Osteoblast (primary cell): ENCODE measurements around the gene DLL4. TPM values are rescaled to one million over a fixed set of nuclear protein-coding genes. Genes with fewer than 3 reads are reported as not detected.
A peak's percentile ranks its signal among the peaks of the same experiment; 100 is the strongest.

Source experiments
- DNase-seq: peaks from one replicate; pipeline ENCODE4 v3.0.0; 2011; ENCODE audit warnings: low spot score, mixed read lengths; ENCODE audit not compliant: insufficient read length; ENCODE audit errors: missing footprints
- H2AFZ ChIP-seq: 2 replicates; pipeline ENCODE4 v1.6.0; 2011; ENCODE audit warnings: mild to moderate bottlenecking, low read length
- H3K27ac ChIP-seq: 2 replicates; pipeline ENCODE4 v1.5.1; 2011; ENCODE audit warnings: mild to moderate bottlenecking, low read depth, low read length, moderate library complexity
- H3K27me3 ChIP-seq: 2 replicates; pipeline ENCODE4 v1.6.0; 2012; ENCODE audit warnings: mild to moderate bottlenecking, control low read depth, inconsistent platforms, low read length, moderate library complexity; ENCODE audit not compliant: insufficient read depth
- H3K36me3 ChIP-seq: 2 replicates; pipeline ENCODE4 v1.5.1; 2011; ENCODE audit warnings: mild to moderate bottlenecking, low read length, control low read depth, moderate library complexity; ENCODE audit not compliant: insufficient read depth
- H3K4me1 ChIP-seq: 2 replicates; pipeline ENCODE4 v1.5.1; 2011; ENCODE audit warnings: mild to moderate bottlenecking, low read length, control low read depth, moderate library complexity; ENCODE audit not compliant: insufficient read depth
- H3K4me2 ChIP-seq: 2 replicates; pipeline ENCODE4 v1.6.0; 2011; ENCODE audit warnings: mild to moderate bottlenecking, low read length; ENCODE audit not compliant: insufficient read depth
- H3K4me3 ChIP-seq: fragments of 200-600 bp; sonication (generic); 3 replicates; pipeline ENCODE4 v1.5.1; 2012; ENCODE audit warnings: mild to moderate bottlenecking, low read length, inconsistent platforms; ENCODE audit not compliant: insufficient read depth
- H3K79me2 ChIP-seq: 2 replicates; pipeline ENCODE4 v1.6.0; 2012; ENCODE audit warnings: mild to moderate bottlenecking, low read length, control low read depth, inconsistent platforms; ENCODE audit not compliant: insufficient read depth
- H3K9me3 ChIP-seq: 2 replicates; pipeline ENCODE4 v1.5.1; 2011; ENCODE audit warnings: low read depth, low read length, control low read depth
- H4K20me1 ChIP-seq: 2 replicates; pipeline ENCODE4 v1.6.0; 2012; ENCODE audit warnings: mild to moderate bottlenecking, low read length, control low read depth; ENCODE audit not compliant: insufficient read depth
- total RNA-seq: library from RNA; depleted of rRNA; stranded (reverse); fragments of >200 nt; gene quantifications from 2 replicates; pipeline ENCODE4 v1.2.3, GENCODE V29; 2012
- TF ChIP-seq, protein P1 (sequence below): IDR thresholded peaks from 2 replicates; pipeline ENCODE4 v1.5.1; 2011; ENCODE audit warnings: mild to moderate bottlenecking, low read depth, low read length, moderate library complexity; ENCODE audit errors: extremely low read depth

The DLL4 gene
- total RNA-seq, 1 donor = not detected

- Histone ChIP-seq H2AFZ (no peak overlapping the region), H3K27me3 (no peaks in the 10 kb centered on the region), H4K20me1 (no peaks in the 10 kb centered on the region), H3K27ac (no peak overlapping the region), H3K4me2 (no peak overlapping the region), H3K4me1 (peaks cover 12% of the 10 kb centered on the region), H3K4me3 (no peak overlapping the region), H3K79me2 (peaks cover 11% of the 10 kb centered on the region), H3K9me3 (no peaks in the 10 kb centered on the region), H3K36me3 (peaks cover 6% of the 10 kb centered on the region)
- TF ChIP-seq, protein P1, sequence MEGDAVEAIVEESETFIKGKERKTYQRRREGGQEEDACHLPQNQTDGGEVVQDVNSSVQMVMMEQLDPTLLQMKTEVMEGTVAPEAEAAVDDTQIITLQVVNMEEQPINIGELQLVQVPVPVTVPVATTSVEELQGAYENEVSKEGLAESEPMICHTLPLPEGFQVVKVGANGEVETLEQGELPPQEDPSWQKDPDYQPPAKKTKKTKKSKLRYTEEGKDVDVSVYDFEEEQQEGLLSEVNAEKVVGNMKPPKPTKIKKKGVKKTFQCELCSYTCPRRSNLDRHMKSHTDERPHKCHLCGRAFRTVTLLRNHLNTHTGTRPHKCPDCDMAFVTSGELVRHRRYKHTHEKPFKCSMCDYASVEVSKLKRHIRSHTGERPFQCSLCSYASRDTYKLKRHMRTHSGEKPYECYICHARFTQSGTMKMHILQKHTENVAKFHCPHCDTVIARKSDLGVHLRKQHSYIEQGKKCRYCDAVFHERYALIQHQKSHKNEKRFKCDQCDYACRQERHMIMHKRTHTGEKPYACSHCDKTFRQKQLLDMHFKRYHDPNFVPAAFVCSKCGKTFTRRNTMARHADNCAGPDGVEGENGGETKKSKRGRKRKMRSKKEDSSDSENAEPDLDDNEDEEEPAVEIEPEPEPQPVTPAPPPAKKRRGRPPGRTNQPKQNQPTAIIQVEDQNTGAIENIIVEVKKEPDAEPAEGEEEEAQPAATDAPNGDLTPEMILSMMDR = no peak
- peak; percentile 61 for DNase-seq
Observed at GRCh38 chr15:40955141-40955903, 26.2 kb downstream of the DLL4 start.

DNA sequence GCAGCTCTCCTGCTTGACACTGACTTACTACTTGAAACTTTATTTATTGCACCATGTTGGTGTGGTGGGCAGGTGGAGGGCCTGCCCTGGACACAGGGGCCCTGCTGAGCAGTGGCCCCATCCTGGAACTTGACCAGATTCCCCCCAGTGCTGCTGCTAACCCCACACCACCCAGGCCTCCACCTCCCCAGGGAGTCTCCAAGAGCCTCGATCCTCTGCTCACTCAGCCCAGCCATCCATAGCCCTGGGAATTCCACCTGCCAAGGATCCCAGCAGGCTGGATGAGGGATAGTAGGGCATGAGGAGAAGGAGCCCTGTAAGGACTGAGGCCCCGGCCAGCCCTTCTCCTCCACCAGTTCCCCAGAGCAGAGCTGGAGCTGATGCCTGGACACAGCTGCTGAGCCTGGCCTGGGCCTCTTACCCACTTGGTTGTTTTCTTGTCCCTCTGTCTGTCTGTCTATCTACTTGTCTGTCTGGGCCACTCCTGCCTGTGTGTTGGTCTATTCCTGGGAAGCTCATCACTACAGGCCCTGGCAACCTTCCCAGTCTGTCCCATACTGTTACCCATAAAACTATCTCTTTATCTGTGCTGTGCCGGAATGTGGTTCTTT lies 26.9 kb downstream of the DLL4 start:
- Histone ChIP-seq H3K9me3 (no peaks in the 10 kb centered on the region), H3K4me2 (no peak overlapping the region), H3K27me3 (no peaks in the 10 kb centered on the region), H2AFZ (no peak overlapping the region), H3K4me1 (peaks cover 12% of the 10 kb centered on the region), H3K36me3 (peaks cover 6% of the 10 kb centered on the region), H4K20me1 (no peaks in the 10 kb centered on the region), H3K27ac (no peak overlapping the region), H3K4me3 (no peak overlapping the region), H3K79me2 (peaks cover 11% of the 10 kb centered on the region)
- TF ChIP-seq, protein P1 = no peak
- DNase-seq = peak; percentile 82

DNA sequence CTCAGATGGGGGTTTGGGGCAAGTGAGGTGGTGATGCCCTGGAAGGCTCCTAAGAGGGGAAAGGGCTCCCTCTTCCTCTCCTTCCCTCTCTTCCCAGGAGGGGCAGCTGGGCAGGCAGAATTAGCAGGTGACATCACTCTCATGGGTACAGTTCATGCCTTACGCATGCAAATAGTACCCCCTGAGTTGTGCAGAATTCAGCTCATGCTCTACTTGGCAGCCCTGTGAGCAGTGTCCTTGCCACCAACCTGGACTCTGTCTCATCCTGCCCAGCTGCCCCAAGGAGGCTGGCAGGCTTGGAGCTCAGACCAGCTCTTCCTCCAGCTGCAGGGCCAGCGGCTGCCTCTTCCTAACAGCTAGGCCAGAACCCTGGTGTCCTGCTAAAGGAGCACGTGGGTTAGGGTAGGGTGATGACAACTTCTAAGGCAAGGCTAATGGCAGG lies 27.4 kb downstream of the DLL4 start:
- no peak overlapping the region for H3K4me3 ChIP-seq
- H3K36me3 ChIP-seq = peaks cover 6% of the 10 kb centered on the region
- TF ChIP-seq, protein P1 = no peak
- H4K20me1 ChIP-seq = no peaks in the 10 kb centered on the region
- peaks cover 12% of the 10 kb centered on the region for H3K4me1 ChIP-seq
- no peak overlapping the region for H3K27ac ChIP-seq
- no peaks in the 10 kb centered on the region for H3K27me3 ChIP-seq
- no peak overlapping the region for H3K4me2 ChIP-seq
- peak; percentile 52 for DNase-seq
- no peaks in the 10 kb centered on the region for H3K9me3 ChIP-seq
- no peak overlapping the region for H2AFZ ChIP-seq
- H3K79me2 ChIP-seq = peaks cover 11% of the 10 kb centered on the region

DNA sequence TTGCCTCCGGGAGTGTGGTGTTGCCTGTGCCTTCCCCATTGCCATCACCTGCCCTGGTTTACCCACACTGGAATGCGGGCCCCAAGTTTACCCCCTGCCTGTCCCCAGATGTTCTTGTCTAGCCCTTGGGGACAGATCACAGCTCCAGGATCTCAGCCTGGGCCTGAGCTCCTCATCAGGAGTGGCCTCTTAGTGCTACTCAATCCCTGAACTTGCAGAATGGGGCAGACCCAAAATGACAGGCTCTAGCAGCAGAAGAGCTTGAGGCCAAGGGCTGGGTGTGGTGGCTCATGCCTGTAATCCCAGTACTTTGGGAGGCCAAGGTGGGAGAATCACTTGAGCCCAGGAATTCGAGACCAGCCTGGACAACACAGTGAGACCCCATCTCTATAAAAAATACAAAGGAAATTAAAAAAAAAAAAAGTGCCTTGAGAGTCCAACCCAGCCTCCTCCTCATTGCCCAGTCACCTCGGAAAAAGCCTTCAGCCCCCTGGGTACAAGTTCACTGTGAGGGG lies 28.0 kb downstream of the DLL4 start:
- Histone ChIP-seq H3K27ac (no peak overlapping the region), H3K4me3 (no peak overlapping the region), H3K27me3 (no peaks in the 10 kb centered on the region), H3K9me3 (no peaks in the 10 kb centered on the region), H2AFZ (no peak overlapping the region), H3K4me1 (peaks cover 12% of the 10 kb centered on the region), H3K4me2 (no peak overlapping the region), H3K36me3 (peaks cover 6% of the 10 kb centered on the region), H3K79me2 (peaks cover 11% of the 10 kb centered on the region), H4K20me1 (no peaks in the 10 kb centered on the region)
- peak; percentile 5 for DNase-seq
- TF ChIP-seq, protein P1 = no peak
